Caco-2 (cell line): ENCODE results near the gene MCTP2. TPM values are rescaled to one million over a fixed set of nuclear protein-coding genes. Genes with fewer than 3 reads are reported as not detected.

Source experiments
- BruUV-seq: library from RNA; stranded (reverse); fragments of 400-500 nt; replicated peaks from 2 replicates; lab custom pipeline; 2021; lab: Mats Ljungman, UMichigan
- CTCF ChIA-PET: fragments of 300-600 bp; sonication (Branson Sonifier 250); formaldehyde crosslinking; loops from one replicate; lab custom pipeline; 2022; ENCODE audit warnings: antibody characterized with exemption; lab: Charles Lee
- POLR2A ChIA-PET: fragments of 300-600 bp; sonication (Branson Sonifier 250); formaldehyde crosslinking; loops from one replicate; lab custom pipeline; 2022; ENCODE audit warnings: antibody characterized with exemption; lab: Charles Lee
- DNase-seq, 2 experiments: peaks; one replicate each; pipeline versions ENCODE4 v3.0.0 to v3.0.0-alpha.2; 2020 to 2022
- H3K27me3 ChIP-seq: replicated peaks from 2 replicates; pipeline ENCODE4 v1.6.0; 2011; ENCODE audit warnings: low read length; ENCODE audit not compliant: control insufficient read depth, insufficient read depth
- H3K36me3 ChIP-seq: 2 replicates; pipeline ENCODE4 v1.5.1; 2011; ENCODE audit warnings: low read length; ENCODE audit not compliant: control insufficient read depth, insufficient read depth
- H3K4me1 ChIP-seq: fragments of 250-450 bp; sonication (Bioruptor Pico); 2 replicates; pipeline ENCODE4 v1.5.1; 2020; ENCODE audit warnings: mild to moderate bottlenecking
- H3K4me3 ChIP-seq: 2 replicates; pipeline ENCODE4 v1.5.1; 2011; ENCODE audit warnings: low read depth, mild to moderate bottlenecking, control low read depth, low read length
- H3K9me3 ChIP-seq: fragments of 250-450 bp; sonication (Bioruptor Pico); 2 replicates; pipeline ENCODE4 v1.5.1; 2020; ENCODE audit warnings: mild to moderate bottlenecking, moderate library complexity
- H3K27ac Mint-ChIP-seq: one replicate; pipeline ENCODE4 v1.8.0; 2022; ENCODE audit warnings: mixed read lengths; ENCODE audit not compliant: unreplicated experiment
- H3K27me3 Mint-ChIP-seq: one replicate; pipeline ENCODE4 v1.8.0; 2022; ENCODE audit warnings: mixed read lengths; ENCODE audit not compliant: insufficient read depth, unreplicated experiment
- H3K36me3 Mint-ChIP-seq: one replicate; pipeline ENCODE4 v1.8.0; 2022; ENCODE audit warnings: mild to moderate bottlenecking, mixed read lengths; ENCODE audit not compliant: insufficient read depth, unreplicated experiment
- H3K4me1 Mint-ChIP-seq: one replicate; pipeline ENCODE4 v1.8.0; 2022; ENCODE audit warnings: low read depth, mixed read lengths; ENCODE audit not compliant: unreplicated experiment
- H3K4me3 Mint-ChIP-seq: one replicate; pipeline ENCODE4 v1.8.0; 2022; ENCODE audit warnings: mild to moderate bottlenecking, moderate library complexity, mixed read lengths; ENCODE audit not compliant: unreplicated experiment
- H3K9me3 Mint-ChIP-seq: one replicate; pipeline ENCODE4 v1.8.0; 2022; ENCODE audit warnings: mixed read lengths; ENCODE audit not compliant: unreplicated experiment
- CTCF ChIP-seq, 2 experiments: fragments of 200-600 bp in 1 of 2; IDR thresholded peaks; 1 replicate in 1 of 2; 2 replicates in 1 of 2; pipeline versions ENCODE4 v1.5.1 to v1.8.0; 2011 to 2022; ENCODE audit warnings: antibody characterized with exemption in 1 of 2, control low read depth in 1 of 2, inconsistent platforms in 1 of 2, low read depth in 1 of 2, low read length in 1 of 2, mild to moderate bottlenecking in 1 of 2, moderate library complexity in 1 of 2; ENCODE audit not compliant: insufficient read depth in 1 of 2, severe bottlenecking in 1 of 2, unreplicated experiment in 1 of 2
- intact Hi-C: fragments of 100-400 bp; cut with micrococcal nuclease; formaldehyde crosslinking; loops from one replicate; pipeline ENCODE4 v1.10.0; 2022; ENCODE audit not compliant: unreplicated experiment
- total RNA-seq: library from RNA; stranded (reverse); gene quantifications from 2 replicates; pipeline ENCODE4 v1.2.3, GENCODE V29; 2022

Gene MCTP2
- total RNA-seq, 1 experiment from 2014 or later = 9.9 TPM

DNA sequence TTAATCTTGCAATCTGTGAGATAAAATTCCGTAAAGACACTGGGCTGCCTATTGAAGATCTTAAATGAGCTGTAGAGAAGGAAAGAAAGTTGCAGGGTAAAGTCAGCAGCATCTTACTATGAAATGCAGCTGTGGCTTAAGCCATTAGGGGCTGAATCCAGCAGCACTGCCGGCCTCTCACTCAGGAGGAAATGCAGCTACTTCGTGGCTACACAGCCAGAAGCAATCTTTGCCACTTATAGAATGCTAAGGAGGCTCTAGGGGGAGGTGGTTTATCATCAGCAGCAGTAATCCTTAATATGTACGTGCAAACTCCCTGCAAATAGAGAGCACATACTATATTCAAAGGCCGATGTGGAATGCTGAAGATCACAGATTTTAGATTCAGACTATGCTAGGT lies 19.1 kb upstream of the MCTP2 start:
- H3K4me3 ChIP-seq = no peak overlapping the region
- no peak for DNase-seq
- Mint-ChIP-seq H3K27me3 (peaks cover 8% of the 10 kb centered on the region), H3K4me3 (no peak overlapping the region), H3K27ac (no peak overlapping the region), H3K4me1 (no peaks in the 10 kb centered on the region), H3K9me3 (no peaks in the 10 kb centered on the region), H3K36me3 (no peaks in the 10 kb centered on the region)
- no peaks in the 10 kb centered on the region for H3K9me3 ChIP-seq
- H3K27me3 ChIP-seq = no peaks in the 10 kb centered on the region
- ChIA-PET POLR2A (no interaction called here), CTCF (no interaction called here)
- no TSS peak for BruUV-seq
- no peaks in the 10 kb centered on the region for H3K4me1 ChIP-seq
- intact Hi-C loops = no loop called here
- no peaks in the 10 kb centered on the region for H3K36me3 ChIP-seq
- no peak for TF ChIP-seq CTCF (IDR thresholded peaks at IDR 0.05; ENCODE audit: insufficient read depth in 1 of 2, low read depth in 1 of 2, low read length in 1 of 2, severe bottlenecking in 1 of 2, unreplicated experiment in 1 of 2)

- TF ChIP-seq CTCF (IDR thresholded peaks at IDR 0.05; ENCODE audit: insufficient read depth in 1 of 2, low read depth in 1 of 2, low read length in 1 of 2, severe bottlenecking in 1 of 2, unreplicated experiment in 1 of 2) = no peak
- intact Hi-C loops = no loop called here
- Mint-ChIP-seq H3K27ac (no peak overlapping the region), H3K4me1 (no peaks in the 10 kb centered on the region), H3K9me3 (no peaks in the 10 kb centered on the region), H3K4me3 (no peak overlapping the region), H3K27me3 (peaks cover 3% of the 10 kb centered on the region), H3K36me3 (no peaks in the 10 kb centered on the region)
- Histone ChIP-seq H3K9me3 (no peaks in the 10 kb centered on the region), H3K36me3 (no peaks in the 10 kb centered on the region), H3K27me3 (no peaks in the 10 kb centered on the region), H3K4me1 (peaks cover 5% of the 10 kb centered on the region; the same call in 1 of the 2 replicates), H3K4me3 (no peak overlapping the region)
- ChIA-PET POLR2A (no interaction called here), CTCF (no interaction called here)
- DNase-seq = no peak
- BruUV-seq = no TSS peak
Observed at GRCh38 chr15:94225616-94226015, 5.7 kb upstream of the MCTP2 start.

DNA sequence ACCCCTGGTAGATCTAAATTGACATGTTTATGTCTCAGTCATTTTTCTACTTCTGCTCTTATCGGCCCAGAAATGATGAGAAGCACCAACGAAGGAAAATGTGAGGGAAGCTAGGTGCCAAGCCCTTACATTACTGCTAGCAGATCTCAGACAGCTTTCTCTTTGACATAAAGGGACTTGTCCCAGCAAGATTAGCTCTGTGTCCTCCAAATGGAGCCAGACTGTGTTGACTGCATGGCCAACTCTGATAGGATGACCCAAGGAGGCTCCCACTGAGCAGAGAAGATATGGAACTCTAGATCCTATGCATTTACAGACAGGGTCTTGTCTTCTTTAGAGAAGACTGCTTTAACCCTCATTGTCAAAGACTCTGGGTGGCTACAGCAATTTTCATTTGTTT lies 2.8 kb upstream of the MCTP2 start:
- Histone ChIP-seq H3K36me3 (no peaks in the 10 kb centered on the region), H3K4me3 (no peak overlapping the region), H3K4me1 (peaks cover 5% of the 10 kb centered on the region; the same call in 1 of the 2 replicates), H3K27me3 (no peaks in the 10 kb centered on the region), H3K9me3 (no peaks in the 10 kb centered on the region)
- Mint-ChIP-seq H3K4me1 (no peaks in the 10 kb centered on the region), H3K4me3 (no peak overlapping the region), H3K27ac (no peak overlapping the region), H3K36me3 (peaks cover 6% of the 10 kb centered on the region), H3K27me3 (peaks cover 3% of the 10 kb centered on the region), H3K9me3 (no peaks in the 10 kb centered on the region)
- BruUV-seq = no TSS peak
- ChIA-PET POLR2A (no interaction called here), CTCF (no interaction called here)
- intact Hi-C loops = no loop called here
- DNase-seq = no peak
- TF ChIP-seq CTCF (IDR thresholded peaks at IDR 0.05; ENCODE audit: insufficient read depth in 1 of 2, low read depth in 1 of 2, low read length in 1 of 2, severe bottlenecking in 1 of 2, unreplicated experiment in 1 of 2) = no peak
